Heart left ventricle (tissue), 16 donors: ENCODE data around the gene TNKS1BP1. TPM values are rescaled to one million over a fixed set of nuclear protein-coding genes. Genes with fewer than 3 reads are reported as not detected.

Source experiments
- ATAC-seq, 4 donors: fragments of 200-7000 bp; cut with Tn5 transposase; one replicate each; pipeline ENCODE4 v1.9.1; 2020 to 2022; ENCODE audit warnings: moderate library complexity in 4 of 4, mild to moderate bottlenecking in 3 of 4, moderate number of reproducible peaks in 1 of 4
- DNase-seq, 5 donors: peaks; one replicate each; pipeline ENCODE4 v3.0.0-alpha.2; 2020
- H3K27ac ChIP-seq, 12 donors: fragments of 200-600 bp; sonication (generic) in 4 of 12; one replicate each; pipeline versions ENCODE4 v1.5.0 to v1.8.0; 2016 to 2022; ENCODE audit warnings: mild to moderate bottlenecking in 2 of 12
- H3K27me3 ChIP-seq, 9 donors: fragments of 200-600 bp; sonication (generic) in 2 of 9; one replicate each; pipeline versions ENCODE4 v1.5.1 to v1.8.0; 2016 to 2022; ENCODE audit warnings: mild to moderate bottlenecking in 3 of 9
- H3K36me3 ChIP-seq, 9 donors: fragments of 200-600 bp; sonication (generic) in 2 of 9; one replicate each; pipeline versions ENCODE4 v1.5.0 to v1.8.0; 2018 to 2022; ENCODE audit warnings: mild to moderate bottlenecking in 2 of 9
- H3K4me1 ChIP-seq, 12 donors: fragments of 200-600 bp; sonication (generic) in 4 of 12; one replicate each; pipeline versions ENCODE4 v1.5.0 to v1.8.0; 2016 to 2022; ENCODE audit warnings: mild to moderate bottlenecking in 3 of 12
- H3K4me3 ChIP-seq, 12 donors: fragments of 200-600 bp; sonication (generic) in 4 of 12; one replicate each; pipeline versions ENCODE4 v1.5.0 to v1.8.0; 2017 to 2022; ENCODE audit warnings: mild to moderate bottlenecking in 9 of 12, moderate library complexity in 4 of 12
- H3K9me3 ChIP-seq, 12 donors: fragments of 200-600 bp; sonication (generic) in 4 of 12; one replicate each; pipeline versions ENCODE4 v1.5.0 to v1.8.0; 2016 to 2022; ENCODE audit warnings: mild to moderate bottlenecking in 1 of 12
- POLR2A ChIP-seq, 2 donors: fragments of 450-650 bp; IDR thresholded peaks; one replicate each; pipeline ENCODE4 v1.6.1; 2017; ENCODE audit warnings: antibody characterized with exemption in 2 of 2, mild to moderate bottlenecking in 2 of 2, moderate library complexity in 2 of 2
- WGBS, 4 donors: extraction: QIAGEN DNeasy Blood & Tissue Kit in 2 of 4; methylation state at CpG; one replicate each; pipeline versions ENCODE4 v1.1.5 to v1.1.7; 2013 to 2018; 5-methylcytosine and 5-hydroxymethylcytosine counted together
- intact Hi-C, 10 donors: fragments of 100-400 bp; cut with DNase I; formaldehyde crosslinking; loops; one replicate each; pipeline versions ENCODE4 v1.11.1 to v1.14.2; 2022
- polyA plus RNA-seq, 2 donors: library from polyadenylated mRNA; stranded (reverse); fragments of 200-250 nt; gene quantifications; one replicate each; pipeline ENCODE4 v1.2.3, GENCODE V29; 2013
- total RNA-seq, 9 donors: library from RNA; depleted of rRNA in 2 of 9; stranded (reverse); fragments of >200 nt in 2 of 9; fragmentation: NEBNext Ultra II Directional in 3 of 9; extraction: Animal tissue kit (Norgen Biotek cat#: 25700) in 3 of 9; gene quantifications; one replicate each; pipeline versions ENCODE4 v1.1.0 to v1.2.4, GENCODE V29; 2016 to 2023
- TF ChIP-seq, protein P1 (sequence below), 12 donors: fragments of 200-600 bp; sonication (generic) in 4 of 12; IDR thresholded peaks; one replicate each; pipeline versions ENCODE4 v1.5.0 to v1.8.0; 2018 to 2022; ENCODE audit warnings: antibody characterized with exemption in 12 of 12, mild to moderate bottlenecking in 5 of 12
- donor health status: ischemic (EF 13 %, LVEDD 7.1; RV severe dilation, severe dysfunction).
- donor health status: healthy with polysubstance abuse.
- donor health status: DM: no; HTN: yes; CAD: no.
- donor health status: DM: no; HTN: no; CAD: no.
- donor health status: ischemic (EF 25% LVEDD 6.9; RV normal size, moderate dysfunction).
- donor health status: ischemic (EF 25% LVEDD 5.7; RV mildly dilated, moderate dysfunction).
- donor health status: healthy.
- donor health status: DM: yes; HTN: yes; CAD: no.
- donor health status: ischemic (EF 35%, LVEDD 5.7; RV mildly dilated, moderate dysfunction).
- donor health status: nonischemic (EF 11% LVEDD 7.7; RV severe dilation, severe dysfunction).
- donor health status: DM: yes; HTN: yes; CAD: no.
- donor health status: PGD.
- donor health status: ischemic (EF 29% LVEDD 5.4; RV normal size, mild dysfunction).
- donor health status: nonischemic (EF 23%, LVEDD 6.1; RV moderate dilation, normal function).

TNKS1BP1 gene
- total and polyA plus RNA-seq, 11 donors, result 25.3 to 68.3 (median 34.2) TPM

DNA sequence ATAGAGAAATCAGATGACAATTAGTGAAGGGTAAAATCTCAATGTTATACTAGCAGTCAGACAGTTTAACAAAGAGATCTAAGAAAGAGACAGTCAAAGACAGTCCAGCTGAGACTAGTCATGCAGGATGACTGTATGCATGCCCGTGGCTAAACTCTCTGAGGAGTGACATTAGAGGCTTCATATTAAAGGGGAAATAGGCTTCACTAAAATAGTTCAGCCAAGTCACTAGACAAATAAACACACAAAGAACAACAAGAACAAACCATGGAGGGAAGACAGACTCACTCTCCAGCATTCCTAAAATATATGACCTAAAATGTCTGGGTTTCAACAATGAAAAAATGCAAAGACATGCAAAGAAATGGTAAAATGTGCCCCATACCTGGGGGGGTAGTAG lies 69.1 kb downstream of the TNKS1BP1 start:
- H3K27me3 ChIP-seq, result peaks cover 0 to 4% (median 0%) of the 10 kb centered on the region in 9 donors
- no peak overlapping the region for H3K27ac ChIP-seq
- DNase-seq, result no peak
- H3K4me3 ChIP-seq, result no peak overlapping the region
- peaks cover 0 to 18% (median 8%) of the 10 kb centered on the region in 12 donors for H3K9me3 ChIP-seq
- no peak for TF ChIP-seq POLR2A (IDR thresholded peaks at IDR 0.05)
- TF ChIP-seq, protein P1, sequence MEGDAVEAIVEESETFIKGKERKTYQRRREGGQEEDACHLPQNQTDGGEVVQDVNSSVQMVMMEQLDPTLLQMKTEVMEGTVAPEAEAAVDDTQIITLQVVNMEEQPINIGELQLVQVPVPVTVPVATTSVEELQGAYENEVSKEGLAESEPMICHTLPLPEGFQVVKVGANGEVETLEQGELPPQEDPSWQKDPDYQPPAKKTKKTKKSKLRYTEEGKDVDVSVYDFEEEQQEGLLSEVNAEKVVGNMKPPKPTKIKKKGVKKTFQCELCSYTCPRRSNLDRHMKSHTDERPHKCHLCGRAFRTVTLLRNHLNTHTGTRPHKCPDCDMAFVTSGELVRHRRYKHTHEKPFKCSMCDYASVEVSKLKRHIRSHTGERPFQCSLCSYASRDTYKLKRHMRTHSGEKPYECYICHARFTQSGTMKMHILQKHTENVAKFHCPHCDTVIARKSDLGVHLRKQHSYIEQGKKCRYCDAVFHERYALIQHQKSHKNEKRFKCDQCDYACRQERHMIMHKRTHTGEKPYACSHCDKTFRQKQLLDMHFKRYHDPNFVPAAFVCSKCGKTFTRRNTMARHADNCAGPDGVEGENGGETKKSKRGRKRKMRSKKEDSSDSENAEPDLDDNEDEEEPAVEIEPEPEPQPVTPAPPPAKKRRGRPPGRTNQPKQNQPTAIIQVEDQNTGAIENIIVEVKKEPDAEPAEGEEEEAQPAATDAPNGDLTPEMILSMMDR (IDR thresholded peaks at IDR 0.05), result no peak
- WGBS, 4 donors, result 29 to 45% (median 32%) methylated on average over 1 of the region's 1 CpG
- intact Hi-C loops, result no loop called here
- peaks cover 0 to 8% (median 0%) of the 10 kb centered on the region in 12 donors for H3K4me1 ChIP-seq
- no peak for ATAC-seq
- H3K36me3 ChIP-seq, result no peaks in the 10 kb centered on the region

DNA sequence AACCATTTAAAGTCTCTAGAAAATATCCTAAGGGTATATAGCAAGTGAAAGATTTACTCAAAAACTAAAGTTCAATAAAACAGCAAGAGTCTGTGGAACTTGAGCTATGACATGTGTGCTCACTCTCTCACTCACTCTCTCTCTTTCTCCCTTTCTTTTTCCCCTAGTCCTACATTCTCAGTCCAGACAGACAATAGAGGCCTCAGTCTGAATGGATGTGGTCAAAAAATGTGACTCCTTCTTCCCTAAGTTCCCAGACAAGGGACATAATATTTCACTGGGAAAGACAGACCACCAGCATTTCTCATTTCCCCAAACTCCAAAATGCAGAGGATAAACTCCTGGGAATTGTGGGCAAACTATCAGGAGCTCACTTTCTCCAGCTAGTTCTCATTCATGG lies 70.1 kb downstream of the TNKS1BP1 start:
- no peaks in the 10 kb centered on the region for H3K36me3 ChIP-seq
- ATAC-seq, result no peak
- H3K4me1 ChIP-seq, result peaks cover 0 to 9% (median 0%) of the 10 kb centered on the region in 12 donors
- peaks cover 0 to 18% (median 8%) of the 10 kb centered on the region in 12 donors for H3K9me3 ChIP-seq
- intact Hi-C loops, result no loop called here
- H3K27ac ChIP-seq, result no peak overlapping the region
- H3K4me3 ChIP-seq, result no peak overlapping the region
- no peak for TF ChIP-seq POLR2A (IDR thresholded peaks at IDR 0.05)
- TF ChIP-seq, protein P1 (IDR thresholded peaks at IDR 0.05), result no peak
- no peak for DNase-seq
- H3K27me3 ChIP-seq, result peaks cover 0 to 4% (median 0%) of the 10 kb centered on the region in 9 donors

DNA sequence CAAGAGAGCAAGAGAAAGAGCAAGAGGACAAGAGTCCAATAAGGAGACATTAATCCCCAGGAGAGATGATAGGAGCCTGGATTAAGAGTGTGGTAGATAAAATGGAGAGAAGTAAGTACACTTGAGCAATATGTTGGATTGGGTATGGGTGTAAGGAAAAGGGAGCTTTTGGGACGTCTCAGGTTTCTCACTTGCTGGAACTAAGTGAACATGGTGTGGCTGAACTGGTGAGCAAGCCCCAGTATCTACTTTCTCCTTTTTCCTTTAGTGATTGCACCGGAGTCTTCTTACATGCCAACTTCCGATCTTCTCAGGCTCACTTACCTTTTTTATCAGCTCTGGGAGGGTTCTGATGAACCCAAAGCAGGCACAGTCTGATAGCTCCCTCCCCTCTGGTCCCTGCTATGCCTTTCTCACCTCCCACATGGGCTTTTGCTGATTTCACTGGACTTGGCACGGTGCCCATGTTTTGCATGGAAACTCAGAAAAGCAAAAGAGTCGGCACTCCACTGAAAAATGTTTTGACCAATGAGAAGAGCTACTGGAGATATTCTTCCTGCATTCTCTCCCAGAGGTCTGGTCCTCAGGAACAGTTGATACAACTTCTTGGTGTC lies 73.2 kb downstream of the TNKS1BP1 start:
- ATAC-seq, result peak in 1 of 4 donors; percentile 8
- intact Hi-C loops, result loop anchor here in 2 of 10 donors (2.0 kb wide), 2 partner anchors 27 to 411 kb away; no protein-coding TSS in a partner anchor
- no peak overlapping the region for H3K27ac ChIP-seq

DNA sequence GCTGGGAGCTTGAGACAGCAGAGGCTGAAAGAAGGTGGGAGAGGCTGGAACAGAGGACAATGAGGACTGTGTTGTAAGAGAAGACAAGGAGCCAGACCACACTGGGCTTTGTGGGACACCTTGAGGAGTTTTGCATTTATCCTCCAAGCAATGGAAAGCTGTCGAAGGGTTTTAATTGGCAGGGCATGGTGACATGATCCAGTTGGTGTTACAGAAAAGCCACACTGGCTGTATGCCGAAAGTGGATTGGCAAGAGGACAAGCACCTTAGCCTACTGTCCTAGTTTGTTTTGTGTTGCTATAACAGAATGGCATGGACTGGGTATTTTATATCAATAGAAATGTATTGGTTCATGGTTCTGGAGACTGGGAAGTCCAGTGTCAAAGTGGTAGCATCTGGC lies 73.7 kb downstream of the TNKS1BP1 start:
- WGBS, 4 donors, result 65 to 82% (median 80%) methylated on average over 2 of the region's 2 CpGs
- intact Hi-C loops, result loop anchor here in 2 of 10 donors (2.0 kb wide), 2 partner anchors 28 to 410 kb away; no protein-coding TSS in a partner anchor
- ATAC-seq (no peak), DNase-seq (no peak)
- Histone ChIP-seq H3K9me3 (peaks cover 0 to under 1% (median 0%) of the 10 kb centered on the region in 12 donors), H3K4me3 (no peak overlapping the region), H3K36me3 (no peaks in the 10 kb centered on the region), H3K4me1 (peaks cover 0 to 20% (median 7%) of the 10 kb centered on the region in 12 donors), H3K27me3 (peaks cover 0 to 4% (median 0%) of the 10 kb centered on the region in 9 donors), H3K27ac (no peak overlapping the region)
- no peak for TF ChIP-seq POLR2A (IDR thresholded peaks at IDR 0.05)
- TF ChIP-seq, protein P1 (IDR thresholded peaks at IDR 0.05), result no peak

More for the DNA sequence above, 73.2 kb downstream of the TNKS1BP1 start:
- H3K4me1 ChIP-seq, result peaks cover 0 to 19% (median 7%) of the 10 kb centered on the region in 12 donors
- WGBS, 4 donors, result 23 to 44% (median 40%) methylated on average over 5 of the region's 5 CpGs
- TF ChIP-seq POLR2A (IDR thresholded peaks at IDR 0.05), result no peak
- TF ChIP-seq, protein P1 (IDR thresholded peaks at IDR 0.05), result no peak
- no peak overlapping the region for H3K4me3 ChIP-seq
- H3K27me3 ChIP-seq, result peaks cover 0 to 4% (median 0%) of the 10 kb centered on the region in 9 donors
- peaks cover 0 to 6% (median 2%) of the 10 kb centered on the region in 12 donors for H3K9me3 ChIP-seq
- H3K36me3 ChIP-seq, result no peaks in the 10 kb centered on the region
- DNase-seq, result peak in 3 of 5 donors; percentile 38 to 46 (median 44)

Other genes with a start within 250 kb of the TNKS1BP1 start
- 1 to 10 TPM in 1 of 9 donors, under 1 TPM in 5, not detected in 3; 0.07 to 1.1 (median 0.35) TPM for gene LRRC55, start 143.0 kb downstream of the TNKS1BP1 start, total RNA-seq
- gene LRRC55, start 143.0 kb downstream of the TNKS1BP1 start, polyA plus RNA-seq, result under 1 TPM; 0.08 to 0.14 TPM
- gene APLNR, start 87.7 kb downstream of the TNKS1BP1 start, total RNA-seq, result 10 to 100 TPM in 4 of 9 donors, 1 to 10 TPM in 5; 5.7 to 63.3 (median 9.9) TPM
- 1 to 10 TPM; 1.1 to 8.9 TPM for gene APLNR, start 87.7 kb downstream of the TNKS1BP1 start, polyA plus RNA-seq
- 10 to 100 TPM; 31.8 to 60.4 (median 41.6) TPM for gene SSRP1, start 10.9 kb upstream of the TNKS1BP1 start, total RNA-seq
- gene SSRP1, start 10.9 kb upstream of the TNKS1BP1 start, polyA plus RNA-seq, result 10 to 100 TPM; 21.8 to 86.5 TPM
- 1 to 10 TPM in 7 of 9 donors, under 1 TPM in 2; 0.63 to 7.1 (median 1.5) TPM for gene P2RX3, start 13.4 kb upstream of the TNKS1BP1 start, total RNA-seq
- under 1 TPM; 0.35 to 0.72 TPM for gene P2RX3, start 13.4 kb upstream of the TNKS1BP1 start, polyA plus RNA-seq
- not detected for gene PRG3, start 56.2 kb upstream of the TNKS1BP1 start, total RNA-seq
- gene PRG3, start 56.2 kb upstream of the TNKS1BP1 start, polyA plus RNA-seq, result not detected
- gene PRG2, start 65.7 kb upstream of the TNKS1BP1 start, total RNA-seq, result under 1 TPM in 4 of 9 donors, not detected in 5; 0.14 to 0.27 (median 0.22) TPM
- under 1 TPM in 1 of 2 donors, not detected in 1; 0.04 TPM for gene PRG2, start 65.7 kb upstream of the TNKS1BP1 start, polyA plus RNA-seq
- 10 to 100 TPM; 13.5 to 56.9 (median 24.7) TPM for gene SLC43A3, start 102.2 kb upstream of the TNKS1BP1 start, total RNA-seq
- 10 to 100 TPM; 14.6 to 17.9 TPM for gene SLC43A3, start 102.2 kb upstream of the TNKS1BP1 start, polyA plus RNA-seq
- gene RTN4RL2, start 135.6 kb upstream of the TNKS1BP1 start, total RNA-seq, result 1 to 10 TPM in 5 of 9 donors, under 1 TPM in 4; 0.58 to 2.1 (median 1.1) TPM
- gene RTN4RL2, start 135.6 kb upstream of the TNKS1BP1 start, polyA plus RNA-seq, result 1 to 10 TPM; 1.0 to 1.1 TPM
- 10 to 100 TPM in 1 of 9 donors, 1 to 10 TPM in 8; 2.7 to 12.3 (median 5.4) TPM for gene SLC43A1, start 190.8 kb upstream of the TNKS1BP1 start, total RNA-seq
- 1 to 10 TPM; 6.6 TPM for gene SLC43A1, start 190.8 kb upstream of the TNKS1BP1 start, polyA plus RNA-seq
- 10 to 100 TPM; 36.6 to 81.5 (median 46.4) TPM for gene TIMM10, start 205.8 kb upstream of the TNKS1BP1 start, total RNA-seq
- gene TIMM10, start 205.8 kb upstream of the TNKS1BP1 start, polyA plus RNA-seq, result 100 to 1,000 TPM in 1 of 2 donors, 10 to 100 TPM in 1; 42.0 to 135 TPM
- not detected for gene SMTNL1, start 212.6 kb upstream of the TNKS1BP1 start, total RNA-seq
- gene SMTNL1, start 212.6 kb upstream of the TNKS1BP1 start, polyA plus RNA-seq, result not detected
- 100 to 1,000 TPM in 1 of 9 donors, 10 to 100 TPM in 8; 11.2 to 175 (median 14.5) TPM for gene UBE2L6, start 242.7 kb upstream of the TNKS1BP1 start, total RNA-seq
- 10 to 100 TPM; 10.2 to 16.4 TPM for gene UBE2L6, start 242.7 kb upstream of the TNKS1BP1 start, polyA plus RNA-seq